SIG-M5 (cell line): ENCODE measurements around the gene ADORA1.

Experiments
- DNase-seq: peaks from one replicate; lab custom pipeline; 2025; lab: John Stamatoyannopoulos, UW

Gene ADORA1

DNA sequence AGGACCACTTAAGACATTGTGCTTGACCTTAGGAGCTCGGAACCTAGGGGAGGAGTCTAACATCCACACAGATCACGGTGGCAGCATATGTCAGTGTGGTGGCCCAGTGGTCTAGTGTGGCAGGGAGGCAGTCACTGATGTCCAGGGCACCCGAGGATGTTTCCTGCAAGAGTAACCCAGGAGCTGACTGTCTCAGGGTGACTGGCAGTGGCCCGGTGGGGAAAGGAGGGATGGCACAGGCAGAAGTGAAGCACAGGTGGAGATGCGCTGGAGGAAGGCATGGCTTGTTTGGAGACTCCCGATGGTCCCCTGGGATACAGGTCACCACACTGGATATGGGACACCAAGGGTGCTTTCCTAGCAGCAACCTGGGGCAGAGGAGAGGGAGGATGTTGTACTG lies 85.6 kb downstream of the ADORA1 start:
- no peak for DNase-seq

DNA sequence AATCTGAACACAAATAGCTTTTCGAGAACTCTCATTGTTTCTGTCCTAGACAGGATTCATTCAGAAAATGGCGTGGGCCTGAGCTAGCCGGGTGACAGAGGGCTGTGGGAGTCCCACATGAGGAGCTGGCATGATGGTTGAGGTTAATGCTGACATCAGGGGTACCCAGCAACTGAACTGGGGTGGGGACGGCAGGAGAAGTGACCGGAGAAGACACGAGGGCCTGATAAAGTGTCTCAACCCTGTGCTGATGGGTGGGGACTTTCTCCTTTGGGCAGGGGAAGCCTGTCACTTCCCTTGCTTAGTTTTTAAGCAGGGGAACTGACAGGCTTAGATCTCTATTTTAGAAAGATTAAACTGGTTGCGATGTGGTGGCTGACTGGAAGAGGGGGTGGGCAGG lies 87.3 kb downstream of the ADORA1 start:
- DNase-seq: no peak

DNA sequence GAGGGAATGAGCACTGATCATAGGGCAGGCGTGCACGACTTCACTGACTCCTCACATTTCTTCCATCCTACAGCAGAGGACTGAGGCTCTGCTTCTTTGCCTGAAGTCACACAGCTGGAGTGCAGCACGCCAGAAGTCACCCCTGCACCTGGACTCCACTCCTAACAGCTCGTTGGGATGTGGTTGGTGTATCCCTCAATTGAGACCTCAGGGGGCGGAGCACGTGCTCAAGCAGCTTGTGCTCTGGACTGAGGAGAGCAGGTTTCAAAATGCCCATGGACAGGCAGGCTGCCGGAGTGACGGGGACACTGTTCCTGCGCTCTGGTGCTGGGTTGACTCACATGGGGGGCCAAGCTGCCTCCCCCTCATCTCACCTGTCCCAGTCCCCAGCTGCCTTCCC lies 88.0 kb downstream of the ADORA1 start:
- no peak for DNase-seq

DNA sequence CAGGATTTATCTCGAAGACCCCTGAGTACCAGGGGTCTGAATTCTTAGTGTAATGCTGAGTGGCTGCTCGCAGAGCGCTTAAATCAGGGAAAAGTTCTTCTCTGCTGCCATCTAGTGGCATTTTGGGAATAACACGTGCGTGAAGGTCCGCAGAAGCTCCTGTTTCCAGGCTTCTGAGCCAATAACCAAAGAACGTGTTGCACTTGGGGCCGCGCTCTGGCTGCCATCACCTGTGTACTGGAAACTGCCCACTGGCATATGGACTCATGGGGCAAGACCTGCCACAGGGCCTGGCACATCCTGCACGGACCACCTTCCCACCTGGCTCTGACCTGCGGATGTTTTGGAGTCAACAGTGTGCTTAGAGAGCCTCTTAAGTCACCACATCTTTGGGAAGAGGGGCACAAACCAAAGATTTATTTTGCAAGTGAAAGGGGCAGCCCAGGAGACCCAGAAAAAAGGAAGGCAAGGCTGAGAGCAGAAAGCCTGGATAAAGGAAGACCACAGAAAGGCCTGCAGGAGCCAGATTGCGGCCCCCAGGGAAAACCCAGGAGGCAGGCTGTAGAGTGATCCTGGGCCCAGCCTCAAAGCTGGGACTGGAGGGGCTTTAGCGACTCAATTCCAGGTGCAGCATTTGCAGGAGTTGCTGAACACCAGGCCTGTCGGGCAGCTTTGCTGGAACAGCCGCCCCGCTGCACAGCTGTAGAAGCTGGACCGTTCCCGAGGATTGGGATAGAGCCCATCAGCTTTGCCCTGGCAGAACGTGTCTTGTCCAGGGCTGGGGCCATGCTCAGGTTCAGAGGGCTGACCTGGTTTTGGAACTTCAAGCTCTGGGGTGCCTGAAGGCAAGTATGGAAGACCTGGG lies 89.0 kb downstream of the ADORA1 start:
- no peak for DNase-seq
